A673 (cell line): ENCODE data around the gene GALNT12. TPM values are rescaled to one million over a fixed set of nuclear protein-coding genes. Genes with fewer than 3 reads are reported as not detected.

ENCODE experiments used
- BruUV-seq: library from RNA; stranded (reverse); fragments of 400-500 nt; replicated peaks from 2 replicates; lab custom pipeline; 2021; lab: Mats Ljungman, UMichigan
- CTCF ChIA-PET: fragments of 300-600 bp; sonication (Branson Sonifier 250); formaldehyde crosslinking; loops from one replicate; lab custom pipeline; 2022; ENCODE audit warnings: antibody characterized with exemption; lab: Charles Lee
- POLR2A ChIA-PET: fragments of 300-600 bp; sonication (Branson Sonifier 250); formaldehyde crosslinking; loops from one replicate; lab custom pipeline; 2022; ENCODE audit warnings: antibody characterized with exemption; ENCODE audit not compliant: low non-redundant PET; lab: Charles Lee
- DNase-seq: peaks from one replicate; pipeline ENCODE4 v3.0.0-alpha.2; 2015; ENCODE audit warnings: low spot score
- H3K27ac ChIP-seq: fragments of 200-600 bp; sonication (generic); 2 replicates; pipeline ENCODE4 v1.5.1; 2016; ENCODE audit warnings: mixed run types, low read depth, mild to moderate bottlenecking, mixed read lengths, antibody characterized with exemption, low read length; ENCODE audit not compliant: poor library complexity, severe bottlenecking
- H3K27me3 ChIP-seq: fragments of 200-600 bp; sonication (generic); replicated peaks from 2 replicates; pipeline ENCODE4 v1.6.1; 2017; ENCODE audit warnings: mixed run types, low read depth, mild to moderate bottlenecking, mixed read lengths, antibody characterized with exemption, low read length; ENCODE audit not compliant: insufficient read depth, poor library complexity
- H3K36me3 ChIP-seq: fragments of 200-600 bp; sonication (generic); 2 replicates; pipeline ENCODE4 v1.6.1; 2016; ENCODE audit warnings: mixed run types, mild to moderate bottlenecking, mixed read lengths, antibody characterized with exemption, low read length; ENCODE audit not compliant: insufficient read depth, poor library complexity, severe bottlenecking
- H3K4me1 ChIP-seq: fragments of 200-600 bp; sonication (generic); 2 replicates; pipeline ENCODE4 v1.6.1; 2017; ENCODE audit warnings: mixed run types, mild to moderate bottlenecking, mixed read lengths, antibody characterized with exemption, low read length; ENCODE audit not compliant: insufficient read depth, poor library complexity, severe bottlenecking
- H3K4me3 ChIP-seq: fragments of 200-600 bp; sonication (generic); 2 replicates; pipeline ENCODE4 v1.5.1; 2016; ENCODE audit warnings: low read depth, mixed run types, mild to moderate bottlenecking, mixed read lengths, low read length; ENCODE audit not compliant: poor library complexity, severe bottlenecking
- H3K9me3 ChIP-seq: fragments of 200-600 bp; sonication (generic); 2 replicates; pipeline ENCODE4 v1.6.1; 2016; ENCODE audit warnings: mixed run types, low read depth, mild to moderate bottlenecking, mixed read lengths, antibody characterized with exemption, low read length; ENCODE audit not compliant: poor library complexity, severe bottlenecking
- EZH2 ChIP-seq: fragments of 200-600 bp; sonication (generic); IDR thresholded peaks from 2 replicates; pipeline ENCODE4 v1.6.1; 2017; ENCODE audit warnings: borderline replicate concordance, low read depth, mild to moderate bottlenecking, mixed read lengths, antibody characterized with exemption, low read length; ENCODE audit not compliant: poor library complexity, severe bottlenecking
- intact Hi-C: fragments of 100-400 bp; cut with micrococcal nuclease; formaldehyde crosslinking; loops from one replicate; pipeline ENCODE4 v1.10.0; 2022; ENCODE audit not compliant: unreplicated experiment
- total RNA-seq: library from RNA; stranded (reverse); gene quantifications from 2 replicates; pipeline ENCODE4 v1.2.3, GENCODE V29; 2021
- TF ChIP-seq, protein P1 (sequence below): fragments of 300-800, 200-600 bp; sonication (generic); conservative IDR thresholded peaks from 2 replicates; pipeline ENCODE4 v1.5.1; 2017; ENCODE audit warnings: low read depth, mild to moderate bottlenecking, antibody characterized with exemption, low read length, moderate library complexity, mixed read lengths

The GALNT12 gene
- total RNA-seq, 1 experiment from 2014 or later, result 0.54 TPM

DNA sequence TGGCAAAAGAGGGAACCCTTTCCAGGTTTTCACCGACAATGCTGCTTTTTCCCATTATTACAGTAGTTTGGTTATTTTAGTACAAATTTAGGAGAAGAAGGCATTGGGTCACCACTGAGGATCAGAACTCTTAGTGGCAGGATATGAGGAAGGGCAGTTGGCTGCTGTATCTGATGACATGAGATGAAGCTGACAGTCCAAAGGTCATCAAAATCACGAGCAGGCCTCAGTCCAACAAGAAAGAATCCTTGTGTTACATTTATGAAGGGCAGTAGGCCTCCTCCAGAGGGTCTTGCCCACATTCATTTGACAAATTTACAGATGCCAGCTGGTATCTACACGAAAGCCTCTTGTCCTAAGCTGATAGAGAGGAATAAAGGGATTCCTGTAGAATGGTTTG lies 86.7 kb downstream of the GALNT12 start:
- CTCF ChIA-PET, result no interaction called here
- no TSS peak for BruUV-seq

DNA sequence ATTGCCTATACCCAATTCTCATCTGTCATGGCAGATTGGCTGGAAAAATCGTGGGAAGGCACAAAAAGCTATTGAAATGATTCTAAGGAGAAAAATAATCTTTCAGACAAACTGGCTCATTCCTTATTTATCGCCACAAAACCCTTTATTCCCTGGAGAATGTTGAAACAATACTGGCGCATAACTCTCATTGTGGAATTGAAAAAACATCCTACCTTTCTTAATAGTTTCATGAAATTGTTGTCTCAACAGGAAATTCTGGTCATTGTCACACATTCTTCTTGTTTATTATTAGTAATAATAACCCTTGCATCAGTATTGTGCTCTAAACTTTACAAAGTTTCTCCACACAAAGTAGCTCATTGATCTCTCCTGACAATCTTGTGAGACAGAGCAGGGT lies 87.3 kb downstream of the GALNT12 start:
- Histone ChIP-seq H3K4me1 (peaks cover 9% of the 10 kb centered on the region), H3K27me3 (no peaks in the 10 kb centered on the region), H3K9me3 (peaks cover 5% of the 10 kb centered on the region), H3K36me3 (no peaks in the 10 kb centered on the region), H3K27ac (no peak overlapping the region), H3K4me3 (no peak overlapping the region)
- no peak for TF ChIP-seq EZH2
- TF ChIP-seq, protein P1, sequence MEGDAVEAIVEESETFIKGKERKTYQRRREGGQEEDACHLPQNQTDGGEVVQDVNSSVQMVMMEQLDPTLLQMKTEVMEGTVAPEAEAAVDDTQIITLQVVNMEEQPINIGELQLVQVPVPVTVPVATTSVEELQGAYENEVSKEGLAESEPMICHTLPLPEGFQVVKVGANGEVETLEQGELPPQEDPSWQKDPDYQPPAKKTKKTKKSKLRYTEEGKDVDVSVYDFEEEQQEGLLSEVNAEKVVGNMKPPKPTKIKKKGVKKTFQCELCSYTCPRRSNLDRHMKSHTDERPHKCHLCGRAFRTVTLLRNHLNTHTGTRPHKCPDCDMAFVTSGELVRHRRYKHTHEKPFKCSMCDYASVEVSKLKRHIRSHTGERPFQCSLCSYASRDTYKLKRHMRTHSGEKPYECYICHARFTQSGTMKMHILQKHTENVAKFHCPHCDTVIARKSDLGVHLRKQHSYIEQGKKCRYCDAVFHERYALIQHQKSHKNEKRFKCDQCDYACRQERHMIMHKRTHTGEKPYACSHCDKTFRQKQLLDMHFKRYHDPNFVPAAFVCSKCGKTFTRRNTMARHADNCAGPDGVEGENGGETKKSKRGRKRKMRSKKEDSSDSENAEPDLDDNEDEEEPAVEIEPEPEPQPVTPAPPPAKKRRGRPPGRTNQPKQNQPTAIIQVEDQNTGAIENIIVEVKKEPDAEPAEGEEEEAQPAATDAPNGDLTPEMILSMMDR, result no peak
- no TSS peak for BruUV-seq
- intact Hi-C loops, result no loop called here
- no peak for DNase-seq
- POLR2A ChIA-PET, result no interaction called here
- CTCF ChIA-PET, result no interaction called here

More for the DNA sequence above, 86.7 kb downstream of the GALNT12 start:
- no peak overlapping the region for H3K27ac ChIP-seq
- H3K36me3 ChIP-seq, result no peaks in the 10 kb centered on the region
- no peaks in the 10 kb centered on the region for H3K27me3 ChIP-seq
- no peak for DNase-seq
- intact Hi-C loops, result no loop called here
- no peak for TF ChIP-seq EZH2
- TF ChIP-seq, protein P1, result no peak
- peaks cover 5% of the 10 kb centered on the region for H3K9me3 ChIP-seq
- peaks cover 5% of the 10 kb centered on the region for H3K4me1 ChIP-seq
- POLR2A ChIA-PET, result no interaction called here
- H3K4me3 ChIP-seq, result no peak overlapping the region

DNA sequence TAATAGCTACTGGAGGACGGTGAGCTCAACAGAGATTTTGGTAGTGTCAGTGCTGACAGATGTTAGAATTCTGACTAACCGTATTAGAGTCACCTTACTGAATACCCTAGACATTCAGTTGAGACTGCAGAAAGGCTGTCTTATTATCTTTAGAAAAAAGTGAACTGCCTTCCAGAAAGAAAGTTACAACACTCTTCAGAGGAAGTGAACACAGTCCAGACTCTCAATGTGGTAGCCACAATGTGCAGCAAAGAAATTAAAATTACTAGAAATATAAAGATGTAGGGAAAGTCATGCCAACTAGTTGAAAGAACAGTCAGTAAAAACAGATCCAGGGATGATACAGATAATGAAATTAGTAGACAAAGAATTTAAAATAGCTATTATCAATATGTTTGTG lies 89.2 kb downstream of the GALNT12 start:
- intact Hi-C loops, result no loop called here
- Histone ChIP-seq H3K4me1 (peaks cover 12% of the 10 kb centered on the region), H3K4me3 (no peak overlapping the region), H3K27ac (no peak overlapping the region), H3K27me3 (no peaks in the 10 kb centered on the region), H3K36me3 (no peaks in the 10 kb centered on the region), H3K9me3 (peaks cover 5% of the 10 kb centered on the region)
- BruUV-seq, result no TSS peak
- TF ChIP-seq, protein P1, result no peak
- no peak for TF ChIP-seq EZH2
- no peak for DNase-seq
- CTCF ChIA-PET, result no interaction called here
- POLR2A ChIA-PET, result no interaction called here
